ENCODE measurements around the gene MYO5C.

DNA sequence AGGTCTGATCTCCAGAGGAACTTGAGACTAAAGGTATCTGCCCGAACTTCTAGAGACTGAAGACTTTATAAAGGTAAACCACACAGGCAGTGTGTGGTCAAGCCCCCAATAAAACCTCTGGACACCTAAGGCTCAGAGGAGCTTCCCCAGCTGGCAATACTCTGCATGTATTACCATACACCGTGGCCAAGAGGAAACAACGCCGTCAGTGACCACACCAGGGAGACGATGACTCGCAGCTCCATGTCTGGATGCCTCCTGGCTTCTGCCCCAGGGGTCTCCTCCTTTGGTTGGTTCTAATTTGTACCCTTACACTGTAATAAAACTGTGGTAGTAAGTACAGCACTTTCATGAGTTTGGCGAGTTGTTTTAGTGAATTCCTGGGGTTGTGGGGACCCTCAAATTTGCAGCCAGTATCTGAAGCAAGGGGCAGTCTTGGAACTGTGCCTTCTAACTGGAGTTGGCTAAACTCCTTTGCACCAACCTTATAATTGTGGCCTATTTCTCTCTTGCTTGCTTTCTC, 150.9 kb downstream of the MYO5C start:
- TF ChIP-seq POLR2A (IDR thresholded peaks at IDR 0.05): no peak
- TF ChIP-seq, protein P1, sequence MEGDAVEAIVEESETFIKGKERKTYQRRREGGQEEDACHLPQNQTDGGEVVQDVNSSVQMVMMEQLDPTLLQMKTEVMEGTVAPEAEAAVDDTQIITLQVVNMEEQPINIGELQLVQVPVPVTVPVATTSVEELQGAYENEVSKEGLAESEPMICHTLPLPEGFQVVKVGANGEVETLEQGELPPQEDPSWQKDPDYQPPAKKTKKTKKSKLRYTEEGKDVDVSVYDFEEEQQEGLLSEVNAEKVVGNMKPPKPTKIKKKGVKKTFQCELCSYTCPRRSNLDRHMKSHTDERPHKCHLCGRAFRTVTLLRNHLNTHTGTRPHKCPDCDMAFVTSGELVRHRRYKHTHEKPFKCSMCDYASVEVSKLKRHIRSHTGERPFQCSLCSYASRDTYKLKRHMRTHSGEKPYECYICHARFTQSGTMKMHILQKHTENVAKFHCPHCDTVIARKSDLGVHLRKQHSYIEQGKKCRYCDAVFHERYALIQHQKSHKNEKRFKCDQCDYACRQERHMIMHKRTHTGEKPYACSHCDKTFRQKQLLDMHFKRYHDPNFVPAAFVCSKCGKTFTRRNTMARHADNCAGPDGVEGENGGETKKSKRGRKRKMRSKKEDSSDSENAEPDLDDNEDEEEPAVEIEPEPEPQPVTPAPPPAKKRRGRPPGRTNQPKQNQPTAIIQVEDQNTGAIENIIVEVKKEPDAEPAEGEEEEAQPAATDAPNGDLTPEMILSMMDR (IDR thresholded peaks at IDR 0.05): no peak

Data from adrenal gland (tissue), 5 donors.